Measurements from ENCODE around the gene EIF5.

The EIF5 gene

DNA sequence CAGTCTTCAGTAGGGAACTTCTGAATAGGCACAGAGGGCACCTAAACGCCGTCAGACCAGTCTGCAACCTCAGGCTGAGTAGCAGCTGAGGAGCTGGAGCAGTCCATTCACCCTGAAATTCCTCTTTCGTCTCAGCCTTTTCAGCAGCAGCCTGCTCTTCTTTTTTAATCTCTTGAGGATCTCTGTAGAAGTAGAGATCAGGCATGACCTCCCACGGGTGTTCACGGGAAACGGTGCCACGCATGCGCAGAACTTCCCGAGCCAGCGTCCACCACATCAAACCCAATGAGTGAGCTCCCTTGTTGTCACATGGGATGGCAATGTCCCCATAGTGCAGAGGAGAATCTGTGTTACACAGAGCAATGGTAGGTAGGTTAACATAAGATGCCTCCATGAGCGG is 40.1 kb downstream of the EIF5 start:
- DNase-seq = no peak

DNA sequence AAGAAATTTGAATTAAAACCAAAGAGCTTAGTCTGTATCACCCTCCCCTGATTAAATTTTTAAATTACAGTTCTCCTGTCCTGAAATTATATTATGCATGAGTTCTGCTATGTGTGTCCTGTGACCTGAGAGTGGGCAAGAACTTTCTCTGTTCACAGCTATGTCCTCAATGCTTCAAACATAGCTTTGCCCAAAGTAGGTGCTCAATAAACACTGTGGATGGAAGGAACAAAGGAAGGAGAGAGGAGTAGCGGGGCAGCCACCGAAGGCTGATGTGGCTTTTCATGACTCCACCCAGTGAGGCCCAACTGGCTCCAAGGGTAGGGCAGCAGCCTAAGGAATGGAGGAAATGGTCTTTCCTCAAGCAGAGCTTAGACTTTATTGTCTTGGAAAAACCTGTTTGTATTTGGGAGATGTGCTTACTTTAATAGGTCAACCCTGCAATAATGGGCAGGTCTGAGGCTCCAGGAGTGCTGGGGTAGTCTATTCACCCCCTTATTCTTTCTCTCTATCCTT is 43.5 kb downstream of the EIF5 start:
- no peak for DNase-seq

DNA sequence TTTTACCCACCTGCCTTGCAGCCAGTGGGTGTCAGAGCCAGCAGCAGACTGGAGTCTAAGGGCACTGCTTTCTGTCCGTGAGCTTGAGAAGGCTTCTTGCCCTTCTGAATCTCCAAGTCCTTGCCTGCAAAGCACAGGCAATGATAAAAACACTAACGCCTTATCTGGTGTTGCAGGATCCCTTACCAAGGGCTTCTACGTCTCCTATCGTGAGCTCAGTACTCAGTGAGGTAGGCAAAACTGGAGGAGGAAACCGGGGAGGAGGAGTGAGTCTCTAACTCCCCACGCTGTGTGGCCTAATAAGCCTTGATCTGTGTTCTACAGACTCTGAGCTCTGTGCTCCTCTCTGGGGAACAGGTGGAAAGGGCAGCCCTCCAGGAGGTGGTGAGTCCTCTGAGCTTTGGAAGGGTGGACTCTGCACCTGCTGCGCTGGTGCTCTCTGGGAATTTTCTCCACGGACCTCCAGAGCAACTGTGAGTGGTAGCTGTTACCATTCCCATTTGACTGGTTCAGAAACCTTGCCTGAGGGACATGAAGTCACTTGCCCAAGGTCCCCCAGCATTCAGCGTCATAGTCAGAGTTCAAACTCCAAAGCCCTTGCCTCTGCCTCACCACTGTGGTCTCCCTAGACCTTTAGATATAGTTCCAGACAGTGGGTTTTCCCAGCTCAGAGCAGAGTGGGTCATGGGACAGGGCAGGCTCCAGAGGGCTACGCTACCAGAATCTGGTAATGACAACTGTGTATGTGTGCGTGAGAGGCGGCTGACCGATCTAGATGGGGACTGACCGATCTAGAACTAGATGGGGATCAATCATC is 44.2 kb downstream of the EIF5 start:
- no peak for DNase-seq

- DNase-seq = no peak
Observed at GRCh38 chr14:103380719-103381377, 46.8 kb downstream of the EIF5 start.

- DNase-seq = no peak
Observed at GRCh38 chr14:103382376-103382775, 48.3 kb downstream of the EIF5 start.

DNA sequence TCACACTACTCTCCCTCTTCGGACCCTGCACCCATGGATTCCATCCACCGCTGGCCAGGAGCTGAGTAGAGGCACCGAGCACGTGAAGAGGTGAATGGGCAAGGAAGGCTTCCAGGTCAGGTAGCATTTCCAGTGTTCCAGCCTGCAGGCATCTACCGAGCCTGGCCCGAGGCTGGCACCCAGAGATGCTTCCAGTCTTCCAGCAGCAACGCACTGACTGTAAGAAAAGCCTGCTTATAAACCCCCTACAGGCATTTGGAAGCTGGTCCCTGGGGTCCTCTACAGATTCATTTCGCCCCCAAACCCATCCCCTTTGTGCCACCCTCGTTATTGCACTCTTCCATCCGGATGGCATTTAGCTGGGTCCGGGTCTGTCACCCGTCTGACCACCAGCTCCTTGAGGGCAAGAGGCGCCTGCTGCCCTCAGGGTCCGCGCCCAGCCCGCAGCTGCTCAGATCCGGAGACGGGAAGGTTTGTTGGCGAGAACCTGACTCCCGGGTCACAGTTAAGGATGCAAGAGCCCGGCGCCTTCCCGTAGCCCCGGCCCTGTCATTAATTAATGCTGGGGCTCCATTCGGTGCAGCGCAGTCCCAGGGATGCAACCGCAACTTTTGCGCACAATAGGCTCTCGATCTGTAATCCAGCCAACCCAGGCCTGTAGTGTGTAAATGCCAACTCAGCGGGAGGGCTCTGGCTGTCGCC is 50.6 kb downstream of the EIF5 start:
- DNase-seq = no peak

- DNase-seq = peak; percentile 96
Observed at GRCh38 chr14:103385152-103385928, 51.3 kb downstream of the EIF5 start, which contains the start of gene MARK3. Gene MARK3, plus strand, starts transcription at chr14:103385415. Its CDS starts 615 bp downstream, at chr14:103386030.

DNA sequence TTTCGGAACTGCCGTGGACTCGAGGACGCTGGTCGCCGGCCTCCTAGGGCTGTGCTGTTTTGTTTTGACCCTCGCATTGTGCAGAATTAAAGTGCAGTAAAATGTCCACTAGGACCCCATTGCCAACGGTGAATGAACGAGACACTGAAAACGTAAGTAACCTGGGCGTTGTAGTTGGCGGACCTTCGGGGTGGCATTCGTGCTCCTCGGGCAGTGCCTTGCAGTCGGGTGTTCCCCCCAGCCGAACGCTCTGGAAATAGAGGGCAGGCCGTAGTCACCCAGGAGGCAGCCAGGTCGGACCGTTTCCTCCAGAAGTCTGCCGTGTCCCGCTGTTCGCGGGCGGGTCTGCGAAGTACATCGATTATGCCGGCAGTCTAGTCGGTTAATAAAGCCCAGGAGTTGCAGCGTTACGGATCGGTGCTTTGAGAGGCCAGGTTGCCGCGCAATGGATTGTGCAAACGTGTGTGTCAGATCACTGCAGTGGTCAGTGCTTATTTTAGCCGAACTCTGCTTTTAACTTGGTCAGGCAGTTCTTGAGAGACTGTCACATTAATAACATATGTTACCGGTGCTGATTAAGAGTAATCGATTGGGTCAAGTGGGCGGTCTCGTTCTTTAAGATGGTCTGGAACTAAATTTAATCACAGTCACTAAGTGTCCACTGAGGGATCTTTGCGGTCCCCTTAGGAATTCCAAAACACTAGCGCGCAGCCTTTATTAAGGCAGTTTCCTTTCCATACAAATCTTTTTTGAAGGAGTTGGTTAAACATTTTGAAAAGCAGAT is 52.1 kb downstream of the EIF5 start:
- DNase-seq = peak; percentile 20

GRCh38 chr14:103386713-103387329 is 52.8 kb downstream of the EIF5 start:
- no peak for DNase-seq

DNA sequence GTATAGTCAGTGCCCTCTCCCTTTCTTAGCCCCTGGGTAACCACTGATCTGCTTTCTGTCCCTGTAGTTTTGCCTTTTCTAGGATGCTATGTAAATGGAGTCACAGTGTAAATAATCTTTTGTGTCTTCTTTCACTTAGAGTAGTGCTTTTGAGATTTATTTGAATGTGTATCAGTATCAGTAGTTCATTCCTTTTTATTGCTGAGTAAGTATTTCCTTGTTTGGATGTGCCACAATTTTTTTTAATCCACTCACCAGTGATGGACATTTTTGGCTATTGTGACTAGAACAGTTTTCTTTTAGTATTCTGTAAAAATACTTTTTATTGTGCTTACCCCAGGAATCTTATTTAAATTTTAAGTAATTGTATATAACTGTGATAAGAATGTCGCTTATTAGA is 54.6 kb downstream of the EIF5 start:
- DNase-seq = no peak

DNA sequence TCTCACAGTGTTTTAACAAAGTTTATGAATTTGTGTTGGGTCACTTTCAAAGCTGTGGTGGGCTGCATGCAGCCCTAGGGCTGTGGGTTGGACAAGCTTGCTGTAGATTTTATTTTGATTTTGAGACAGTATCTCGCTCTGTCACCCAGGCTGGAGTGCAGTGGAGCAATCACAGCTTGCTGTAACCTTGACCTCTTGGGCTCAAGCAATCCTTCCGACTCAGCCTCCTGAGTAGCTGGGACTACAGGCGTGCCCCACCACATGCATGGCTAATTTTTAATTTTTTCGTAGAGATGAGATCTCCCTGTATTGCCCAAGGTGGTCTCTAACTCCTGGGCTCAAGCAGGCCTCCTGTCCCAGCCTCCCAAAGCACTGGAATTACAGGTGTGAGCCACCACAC is 56.6 kb downstream of the EIF5 start:
- DNase-seq = no peak

DNA sequence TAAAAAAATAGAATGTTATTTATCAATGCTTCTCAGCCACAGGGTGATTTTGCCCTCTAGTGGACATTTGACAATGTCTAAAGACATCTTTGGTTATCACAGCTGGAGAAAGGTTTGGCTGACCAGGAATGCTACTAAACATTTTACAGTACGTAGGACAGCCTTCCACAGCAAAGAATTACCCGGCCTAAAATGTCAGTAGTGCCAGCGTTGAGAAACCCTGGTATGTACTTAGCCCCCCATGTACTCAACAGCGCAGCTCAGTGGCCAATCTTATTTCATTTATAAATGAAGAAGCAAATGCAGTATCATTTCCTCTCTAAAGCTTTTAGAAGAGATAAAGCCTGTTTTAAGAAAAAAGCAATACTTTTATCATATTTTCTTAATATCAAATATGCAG is 57.0 kb downstream of the EIF5 start:
- DNase-seq = peak; percentile 48

DNA sequence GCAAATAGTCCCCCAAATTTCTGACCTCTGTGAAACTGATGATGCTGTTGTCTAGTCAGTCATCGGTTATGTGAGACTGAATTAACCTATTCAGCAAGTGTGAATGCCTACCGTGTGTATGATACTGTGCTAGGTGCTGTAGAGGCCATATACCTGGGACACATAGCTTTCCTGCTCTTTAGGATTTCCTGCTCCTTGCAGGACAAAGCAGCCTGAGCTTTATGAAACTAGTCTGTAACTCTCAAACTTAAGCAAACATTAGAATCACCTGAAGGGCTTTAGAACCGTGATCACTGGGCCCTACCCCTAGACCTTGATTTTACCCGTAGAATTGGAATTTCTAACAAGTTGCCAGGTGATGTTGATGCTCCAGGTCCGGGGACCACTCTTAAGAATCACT is 58.1 kb downstream of the EIF5 start:
- DNase-seq = no peak

DNA sequence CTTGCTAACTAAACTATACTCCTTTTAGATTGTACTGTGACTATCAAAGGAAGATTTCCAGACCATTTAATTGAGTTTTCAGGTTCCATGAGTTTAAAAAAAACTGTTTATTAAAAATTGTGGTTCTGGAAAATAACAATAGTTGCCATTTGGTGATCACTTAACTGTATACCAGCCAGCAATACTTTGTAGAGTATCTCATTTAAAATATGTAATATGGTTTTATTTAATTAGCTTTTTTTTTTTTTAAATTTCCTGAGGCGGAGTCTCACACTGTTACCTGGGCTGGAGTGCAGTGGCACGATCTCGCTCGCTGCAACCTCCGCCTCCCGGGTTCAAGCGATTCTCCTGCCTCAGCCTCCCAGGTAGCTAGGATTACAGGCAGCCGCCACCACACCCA is 58.5 kb downstream of the EIF5 start:
- DNase-seq = no peak

GRCh38 chr14:103393070-103393469 is 59.0 kb downstream of the EIF5 start:
- no peak for DNase-seq

GRCh38 chr14:103393676-103394626 is 59.9 kb downstream of the EIF5 start:
- no peak for DNase-seq

Measured in activated gamma-delta T cell treated with Interleukin-2 at 50 U/mL for 16 hours (primary cell).